GM12874 (cell line): ENCODE results near the gene FOS.

ENCODE experiments used
- CTCF ChIP-seq: IDR thresholded peaks from 2 replicates; pipeline ENCODE4 v1.5.1; 2011; ENCODE audit warnings: low read depth, mild to moderate bottlenecking, control low read depth, low read length, moderate library complexity; ENCODE audit not compliant: insufficient read depth

FOS gene

GRCh38 chr14:75236467-75236866 is 42.2 kb upstream of the FOS start:
- no peak for TF ChIP-seq CTCF

DNA sequence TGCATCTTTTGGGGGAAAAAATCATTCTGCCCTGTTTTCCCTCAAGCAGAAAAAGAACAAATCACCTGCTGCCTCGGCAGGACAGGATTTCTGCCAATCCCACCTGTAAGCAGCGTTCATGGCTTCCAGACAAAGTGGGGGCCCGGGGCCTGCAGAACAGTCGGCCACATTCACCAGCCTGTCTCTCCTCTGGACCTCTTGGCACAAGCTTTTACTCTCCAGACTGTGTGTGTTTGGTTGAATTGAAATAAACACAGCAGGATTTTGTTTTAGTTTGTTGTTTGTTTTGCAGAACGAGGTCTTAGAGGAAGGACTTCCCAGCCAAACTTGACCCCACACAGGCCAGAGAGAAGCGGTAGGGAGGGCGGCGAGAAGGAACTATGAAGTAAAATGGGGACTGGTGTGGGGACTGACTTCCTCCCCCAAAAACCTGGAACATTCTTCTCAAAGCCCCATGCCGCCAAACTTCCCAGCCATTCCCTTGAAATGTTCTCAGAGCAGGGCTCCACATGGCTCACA is 41.7 kb upstream of the FOS start:
- no peak for TF ChIP-seq CTCF

DNA sequence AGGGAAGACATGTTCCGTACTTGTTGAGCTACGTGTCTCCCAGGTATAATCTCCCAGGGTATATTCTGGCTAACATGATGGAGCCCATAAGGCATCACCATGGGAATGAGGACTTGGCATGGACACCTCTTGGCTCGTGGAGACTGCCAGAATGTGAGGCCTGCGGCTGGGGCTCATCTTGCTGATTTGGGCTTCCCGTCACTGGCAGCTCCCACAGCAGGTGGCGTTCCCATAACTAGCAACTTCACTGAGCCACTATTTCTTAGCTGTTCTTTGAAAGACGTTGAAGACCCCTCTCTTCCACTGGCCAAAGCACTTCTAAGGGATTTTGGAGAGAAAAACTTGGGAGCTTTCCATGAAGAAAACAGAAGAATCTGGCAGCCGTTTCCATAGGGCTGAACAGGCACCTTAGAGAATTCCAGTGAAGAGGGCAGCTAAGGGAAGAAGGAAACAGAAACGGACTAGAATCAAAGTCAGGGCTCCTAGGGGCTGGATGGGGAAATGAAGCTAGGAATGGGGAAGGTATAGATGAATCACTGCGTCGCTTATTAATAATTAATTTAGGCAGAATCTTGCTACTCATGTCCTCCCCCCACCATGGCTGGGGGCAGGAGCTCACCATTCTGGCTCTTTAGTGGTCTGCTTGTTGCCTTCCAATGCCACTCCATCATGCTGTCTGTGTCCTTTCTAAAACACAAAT is 39.7 kb upstream of the FOS start:
- no peak for TF ChIP-seq CTCF

DNA sequence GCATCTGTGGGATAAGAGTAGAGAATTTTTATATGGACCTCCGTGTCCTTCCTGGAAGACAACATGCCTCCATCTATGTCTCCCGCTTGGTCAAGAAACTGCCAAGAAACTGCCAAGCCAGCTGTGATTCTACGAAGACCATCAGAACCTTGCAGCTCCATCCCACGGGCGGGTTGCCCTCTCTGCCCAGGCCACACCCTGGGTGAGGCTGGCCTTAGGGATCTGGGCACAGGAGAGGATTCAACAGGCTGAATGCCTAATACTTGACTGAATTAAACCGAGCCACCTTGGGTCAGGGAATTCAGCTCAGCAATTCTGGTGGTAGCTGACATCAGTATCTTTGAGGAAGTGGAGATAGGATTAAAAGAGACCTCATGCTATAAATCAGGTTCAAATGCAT is 37.8 kb upstream of the FOS start:
- no peak for TF ChIP-seq CTCF

- TF ChIP-seq CTCF, result no peak
These were observed 35.9 kb upstream of the FOS start for GRCh38 chr14:75242546-75243273.

DNA sequence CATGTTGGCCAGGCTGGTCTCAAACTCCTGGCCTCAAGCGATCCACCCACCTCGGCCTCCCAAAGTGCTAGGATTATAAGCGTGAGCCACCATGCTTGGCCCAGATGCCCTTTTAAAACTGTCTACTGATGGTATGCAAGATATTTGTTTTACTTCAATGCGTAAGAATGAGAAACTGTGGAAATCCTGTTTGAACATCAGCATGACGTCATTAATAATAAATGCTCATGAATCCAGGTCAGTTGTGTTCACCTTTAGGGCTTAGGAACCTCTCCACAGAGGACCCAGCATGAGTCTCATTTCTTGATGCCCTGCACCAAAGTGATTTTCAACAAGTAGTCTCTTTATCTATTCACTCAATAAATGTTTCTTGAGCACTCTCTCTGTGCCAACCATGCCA is 34.5 kb upstream of the FOS start:
- TF ChIP-seq CTCF, result no peak

- TF ChIP-seq CTCF, result no peak
These were observed 31.9 kb upstream of the FOS start for GRCh38 chr14:75246546-75247285.
